IMR-90 (cell line): ENCODE results near the gene C7. TPM values are rescaled to one million over a fixed set of nuclear protein-coding genes. Genes with fewer than 3 reads are reported as not detected.

Experiments used
- ATAC-seq: fragments of 200-7000 bp; cut with Tn5 transposase; 2 replicates; pipeline ENCODE4 v1.9.1; 2020; ENCODE audit warnings: low read depth, mild to moderate bottlenecking, moderate library complexity
- BruUV-seq: library from RNA; stranded (reverse); fragments of 400-500 nt; replicated peaks from 2 replicates; lab custom pipeline; 2021; lab: Mats Ljungman, UMichigan
- CTCF ChIA-PET: fragments of 300-600 bp; formaldehyde crosslinking; extraction: SDS; loops from one replicate; lab custom pipeline; 2021; ENCODE audit warnings: antibody characterized with exemption; lab: Yijun Ruan, JAX
- POLR2A ChIA-PET: fragments of 300-600 bp; sonication (Branson Sonifier 250); formaldehyde crosslinking; loops from one replicate; lab custom pipeline; 2022; ENCODE audit warnings: antibody characterized with exemption; ENCODE audit not compliant: unreplicated experiment; lab: Charles Lee
- DNase-seq: peaks from one replicate; pipeline ENCODE4 v3.0.0; 2013
- H2AFZ ChIP-seq: replicated peaks from 2 replicates; pipeline ENCODE3; 2013; ENCODE audit warnings: low read length, mild to moderate bottlenecking; ENCODE audit not compliant: poor library complexity
- H2AK5ac ChIP-seq: 2 replicates; pipeline ENCODE4 v1.6.1; 2013; ENCODE audit warnings: low read depth, low read length, inconsistent platforms
- H2AK9ac ChIP-seq: replicated peaks from 2 replicates; pipeline ENCODE3; 2013; ENCODE audit warnings: mild to moderate bottlenecking, low read depth, low read length, moderate library complexity; ENCODE audit not compliant: poor library complexity
- H2BK120ac ChIP-seq: 2 replicates; pipeline ENCODE4 v1.6.1; 2013; ENCODE audit warnings: low read depth, low read length, inconsistent platforms
- H2BK15ac ChIP-seq: 3 replicates; pipeline ENCODE4 v1.6.1; 2013; ENCODE audit warnings: low read depth, low read length, inconsistent platforms
- H2BK20ac ChIP-seq: 2 replicates; pipeline ENCODE4 v1.6.1; 2013; ENCODE audit warnings: low read depth, mild to moderate bottlenecking, inconsistent platforms, low read length, moderate library complexity
- H2BK5ac ChIP-seq: 2 replicates; pipeline ENCODE4 v1.6.1; 2013; ENCODE audit warnings: mild to moderate bottlenecking, low read depth, low read length, inconsistent platforms; ENCODE audit not compliant: poor library complexity, severe bottlenecking
- H3K14ac ChIP-seq: replicated peaks from 2 replicates; pipeline ENCODE4 v1.6.1; 2013; ENCODE audit warnings: low read depth, low read length, inconsistent platforms
- H3K18ac ChIP-seq: 2 replicates; pipeline ENCODE4 v1.6.1; 2013; ENCODE audit warnings: low read depth, low read length, control low read depth
- H3K23ac ChIP-seq: 2 replicates; pipeline ENCODE4 v1.6.1; 2013; ENCODE audit warnings: low read depth, low read length, inconsistent platforms
- H3K27ac ChIP-seq: 2 replicates; pipeline ENCODE4 v1.5.1; 2013; ENCODE audit warnings: mild to moderate bottlenecking, control low read depth, low read length; ENCODE audit not compliant: insufficient read depth
- H3K27me3 ChIP-seq: 2 replicates; pipeline ENCODE4 v1.6.1; 2013; ENCODE audit warnings: low read length; ENCODE audit not compliant: control insufficient read depth, insufficient read depth
- H3K36me3 ChIP-seq: 2 replicates; pipeline ENCODE4 v1.6.1; 2013; ENCODE audit warnings: low read length, mixed read lengths; ENCODE audit not compliant: control insufficient read depth, insufficient read depth
- H3K4ac ChIP-seq: 2 replicates; pipeline ENCODE4 v1.6.1; 2013; ENCODE audit warnings: low read depth, low read length, inconsistent platforms
- H3K4me1 ChIP-seq: 2 replicates; pipeline ENCODE4 v1.6.1; 2013; ENCODE audit warnings: low read length, mixed read lengths; ENCODE audit not compliant: control insufficient read depth, insufficient read depth
- H3K4me2 ChIP-seq: 2 replicates; pipeline ENCODE4 v1.6.1; 2013; ENCODE audit warnings: low read depth, mild to moderate bottlenecking, control low read depth, low read length, moderate library complexity
- H3K4me3 ChIP-seq: 2 replicates; pipeline ENCODE4 v1.5.1; 2013; ENCODE audit warnings: low read depth, mild to moderate bottlenecking, control low read depth, low read length, moderate library complexity; ENCODE audit not compliant: insufficient read depth
- H3K56ac ChIP-seq: 2 replicates; pipeline ENCODE4 v1.6.1; 2013; ENCODE audit warnings: low read length, inconsistent platforms; ENCODE audit not compliant: insufficient read depth; ENCODE audit errors: extremely low read depth
- H3K79me1 ChIP-seq, 2 experiments: 2 replicates each; pipeline ENCODE4 v1.6.1; 2013; ENCODE audit warnings: low read length in 2 of 2, inconsistent platforms in 1 of 2, low read depth in 1 of 2
- H3K9ac ChIP-seq: 2 replicates; pipeline ENCODE4 v1.6.1; 2013; ENCODE audit warnings: low read depth, low read length, control low read depth
- H3K9me1 ChIP-seq: 2 replicates; pipeline ENCODE4 v1.6.1; 2013; ENCODE audit warnings: low read length, inconsistent platforms; ENCODE audit not compliant: insufficient read depth
- H3K9me3 ChIP-seq: 2 replicates; pipeline ENCODE4 v1.6.1; 2013; ENCODE audit warnings: low read length; ENCODE audit not compliant: control insufficient read depth, insufficient read depth
- H4K20me1 ChIP-seq: 2 replicates; pipeline ENCODE4 v1.6.1; 2013; ENCODE audit warnings: low read length, inconsistent platforms; ENCODE audit not compliant: insufficient read depth
- H4K5ac ChIP-seq: 2 replicates; pipeline ENCODE4 v1.6.1; 2013; ENCODE audit warnings: mild to moderate bottlenecking, low read depth, low read length, control low read depth
- H4K8ac ChIP-seq, 2 experiments: 2 replicates each; pipeline ENCODE4 v1.6.1; 2013; ENCODE audit warnings: low read depth in 2 of 2, low read length in 2 of 2, control low read depth in 1 of 2, inconsistent platforms in 1 of 2
- H4K91ac ChIP-seq: 2 replicates; pipeline ENCODE4 v1.6.1; 2013; ENCODE audit warnings: low read depth, low read length, inconsistent platforms; ENCODE audit not compliant: insufficient read depth
- BHLHE40 ChIP-seq: fragments of 150-350 bp; IDR thresholded peaks from 2 replicates; pipeline ENCODE4 v1.6.1; 2016; ENCODE audit warnings: mild to moderate bottlenecking, low read depth, low read length
- CEBPB ChIP-seq: IDR thresholded peaks from 2 replicates; pipeline ENCODE4 v1.6.1; 2012; ENCODE audit warnings: low read depth, low read length, improper control_type of control experiment
- ELK1 ChIP-seq: fragments of 150-350 bp; IDR thresholded peaks from 2 replicates; pipeline ENCODE4 v1.6.1; 2016; ENCODE audit warnings: low read depth, mild to moderate bottlenecking, low read length, moderate library complexity, borderline replicate concordance
- FOS ChIP-seq: fragments of 150-350 bp; IDR thresholded peaks from 2 replicates; pipeline ENCODE4 v1.6.1; 2016; ENCODE audit warnings: low read depth, low read length
- MAZ ChIP-seq: IDR thresholded peaks from 2 replicates; pipeline ENCODE4 v1.6.1; 2012; ENCODE audit warnings: low read depth, mild to moderate bottlenecking, low read length, improper control_type of control experiment, moderate library complexity, borderline replicate concordance
- MXI1 ChIP-seq: IDR thresholded peaks from 2 replicates; pipeline ENCODE4 v1.6.1; 2012; ENCODE audit warnings: low read depth, mild to moderate bottlenecking, low read length, moderate library complexity, borderline replicate concordance
- NFE2L2 ChIP-seq: fragments of 150-350 bp; IDR thresholded peaks from 2 replicates; pipeline ENCODE4 v1.6.1; 2016; ENCODE audit warnings: low read depth, mild to moderate bottlenecking, low read length
- POLR2A ChIP-seq: IDR thresholded peaks from 2 replicates; pipeline ENCODE4 v1.6.1; 2012; ENCODE audit warnings: mild to moderate bottlenecking, low read depth, low read length
- RCOR1 ChIP-seq: IDR thresholded peaks from 2 replicates; pipeline ENCODE4 v1.6.1; 2012; ENCODE audit warnings: mild to moderate bottlenecking, low read length, improper control_type of control experiment; ENCODE audit not compliant: insufficient replicate concordance
- RFX5 ChIP-seq: IDR thresholded peaks from 2 replicates; pipeline ENCODE4 v1.8.0; 2012; ENCODE audit warnings: low read depth, mild to moderate bottlenecking, low read length, moderate library complexity
- SMC3 ChIP-seq: fragments of 150-350 bp; IDR thresholded peaks from 2 replicates; pipeline ENCODE4 v1.6.1; 2016; ENCODE audit warnings: low read depth, mild to moderate bottlenecking, antibody characterized with exemption, low read length, moderate library complexity
- WGBS, 2 experiments: methylation state at CpG; one replicate each; pipeline versions ENCODE4 v1.1.5 to v1.1.7; 2013; ENCODE audit warnings: missing lambda C conversion rate in 2 of 2; ENCODE audit not compliant: insufficient read length in 1 of 2; ENCODE audit errors: extremely low coverage in 2 of 2; 5-methylcytosine and 5-hydroxymethylcytosine counted together
- dilution Hi-C: fragments of 300-500 bp; cut with HindIII; formaldehyde crosslinking; loops from one replicate; pipeline ENCODE4 v1.14.3; 2018; ENCODE audit warnings: low sequenced_read_pairs; ENCODE audit not compliant: unreplicated experiment
- in situ Hi-C: fragments of 300-500 bp; cut with MboI; formaldehyde crosslinking; loops from 3 replicates; pipeline ENCODE4 v1.14.3; 2019; ENCODE audit warnings: low sequenced_read_pairs, inconsistent platforms, mixed read lengths
- intact Hi-C: fragments of 100-400 bp; cut with micrococcal nuclease; formaldehyde crosslinking; loops from 2 replicates; pipeline ENCODE4 v1.10.0; 2022
- polyA plus RNA-seq, 3 experiments: library from polyadenylated mRNA; depleted of rRNA; stranded (reverse); fragments of >200 nt; gene quantifications; 2 replicates each; pipeline ENCODE4 v1.2.3, GENCODE V29; 2012; ENCODE audit warnings: low replicate concordance in 1 of 3
- total RNA-seq: library from RNA; depleted of rRNA; stranded (reverse); fragments of >200 nt; gene quantifications from 2 replicates; pipeline ENCODE4 v1.2.3, GENCODE V29; 2012
- TF ChIP-seq, protein P1 (sequence below): fragments of 150-350 bp; IDR thresholded peaks from 2 replicates; pipeline ENCODE4 v1.6.1; 2017; ENCODE audit warnings: mild to moderate bottlenecking, antibody characterized with exemption, low read length, low read depth

C7 gene
- total and polyA plus RNA-seq, 2 of the 4 experiments (the other 2 are of a cell fraction), result 0.54 to 1.8 TPM

DNA sequence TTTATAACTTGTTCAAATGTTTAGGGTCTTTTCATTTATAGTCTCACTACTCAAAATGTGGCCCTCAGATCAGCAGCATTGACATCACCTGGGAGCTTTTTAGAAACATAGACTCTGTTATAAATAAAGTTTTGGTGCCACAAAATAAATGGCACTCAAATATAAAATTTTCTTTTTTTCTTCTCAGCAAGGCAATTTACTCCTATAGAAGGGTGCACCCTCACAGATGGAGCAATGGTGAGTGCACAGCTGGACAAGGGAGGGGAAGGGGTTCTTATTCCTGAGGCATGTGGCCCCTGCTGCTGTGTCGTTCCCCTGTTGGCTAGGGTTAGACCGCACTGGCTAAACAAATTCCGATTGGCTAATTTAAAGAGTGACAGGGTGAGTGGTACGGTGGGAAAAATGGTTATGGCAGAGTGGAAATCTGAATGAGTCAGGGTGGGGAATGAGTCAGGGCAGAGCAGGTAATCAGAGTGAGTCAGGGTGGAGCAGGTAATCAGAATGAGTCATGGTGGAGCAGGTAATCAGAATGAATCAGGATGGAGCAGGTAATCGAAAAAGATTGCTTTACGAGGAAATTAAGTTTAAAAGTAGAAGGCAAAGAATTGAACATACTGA, 31.8 kb upstream of the C7 start:
- Histone ChIP-seq H3K4me2 (no peak overlapping the region), H2AK5ac (no peak overlapping the region), H3K27ac (no peak overlapping the region), H3K18ac (no peak overlapping the region), H2BK5ac (no peak overlapping the region), H4K91ac (no peak overlapping the region), H4K20me1 (no peaks in the 10 kb centered on the region), H3K79me1 (no peaks in the 10 kb centered on the region), H3K14ac (no peak overlapping the region), H2BK15ac (no peak overlapping the region), H3K36me3 (no peaks in the 10 kb centered on the region), H3K56ac (no peak overlapping the region), H3K27me3 (no peaks in the 10 kb centered on the region), H2AFZ (no peak overlapping the region), H2AK9ac (no peak overlapping the region), H3K9me1 (no peaks in the 10 kb centered on the region), H3K9ac (no peak overlapping the region), H4K8ac (no peak overlapping the region), H2BK120ac (no peak overlapping the region), H3K4me3 (no peak overlapping the region), H3K4ac (no peak overlapping the region), H4K5ac (no peak overlapping the region), H3K23ac (no peak overlapping the region), H2BK20ac (no peak overlapping the region), H3K9me3 (peaks cover 7% of the 10 kb centered on the region), H3K4me1 (no peaks in the 10 kb centered on the region)
- 89% methylated on average over 4 of the region's 6 CpGs; no CpG with 5 or more reads in 1 of the 2 experiments for WGBS, 2 experiments
- ChIA-PET CTCF (no interaction called here), POLR2A (no interaction called here)
- BruUV-seq, result no TSS peak
- TF ChIP-seq ELK1 (no peak), SMC3 (no peak), MXI1 (no peak), POLR2A (no peak), RCOR1 (no peak), BHLHE40 (no peak), RFX5 (no peak), MAZ (no peak), CEBPB (no peak), FOS (no peak), NFE2L2 (no peak)
- TF ChIP-seq, protein P1, sequence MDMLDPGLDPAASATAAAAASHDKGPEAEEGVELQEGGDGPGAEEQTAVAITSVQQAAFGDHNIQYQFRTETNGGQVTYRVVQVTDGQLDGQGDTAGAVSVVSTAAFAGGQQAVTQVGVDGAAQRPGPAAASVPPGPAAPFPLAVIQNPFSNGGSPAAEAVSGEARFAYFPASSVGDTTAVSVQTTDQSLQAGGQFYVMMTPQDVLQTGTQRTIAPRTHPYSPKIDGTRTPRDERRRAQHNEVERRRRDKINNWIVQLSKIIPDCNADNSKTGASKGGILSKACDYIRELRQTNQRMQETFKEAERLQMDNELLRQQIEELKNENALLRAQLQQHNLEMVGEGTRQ, result no peak
- intact Hi-C loops, result loop anchor here (5.0 to 10.0 kb wide), 3 partner anchors 35 to 1300 kb away; partner anchors contain the start of gene CARD6
- no peak for DNase-seq
- dilution Hi-C loops, result no loop called here
- in situ Hi-C loops, result loop anchor here (10.0 kb wide), 2 partner anchors 933 to 1293 kb away; no protein-coding TSS in a partner anchor
- ATAC-seq, result no peak
